ENCODE results near the gene GGT6. TPM values are rescaled to one million over a fixed set of nuclear protein-coding genes. Genes with fewer than 3 reads are reported as not detected.

Gene GGT6
- total RNA-seq, 4 donors from 2014 or later = 64.6 to 187 (median 134) TPM

GRCh38 chr17:4548721-4549531, 11.5 kb downstream of the GGT6 start:
- Histone ChIP-seq H3K36me3 (peaks cover 96% of the 10 kb centered on the region), H3K4me1 (peaks cover 8% of the 10 kb centered on the region), H3K9me3 (no peaks in the 10 kb centered on the region), H3K27me3 (no peaks in the 10 kb centered on the region), H3K27ac (no peak overlapping the region), H3K4me3 (no peak overlapping the region)
- 83% methylated on average over 16 of the region's 24 CpGs for WGBS
- no peak for TF ChIP-seq CTCF (IDR thresholded peaks at IDR 0.05)
- no peak for TF ChIP-seq EP300 (IDR thresholded peaks at IDR 0.05)
- TF ChIP-seq POLR2AphosphoS5 (IDR thresholded peaks at IDR 0.05) = no peak
- TF ChIP-seq POLR2A (IDR thresholded peaks at IDR 0.05) = no peak
- DNase-seq (ENCODE audit: low spot score in 2 of 2) = no peak

GRCh38 chr17:4548061-4548461, 12.3 kb downstream of the GGT6 start:
- TF ChIP-seq CTCF (IDR thresholded peaks at IDR 0.05) (no peak), POLR2A (IDR thresholded peaks at IDR 0.05) (no peak), POLR2AphosphoS5 (IDR thresholded peaks at IDR 0.05) (no peak), EP300 (IDR thresholded peaks at IDR 0.05) (no peak)
- no peak for DNase-seq (ENCODE audit: low spot score in 2 of 2)

GRCh38 chr17:4547118-4547906, 13.1 kb downstream of the GGT6 start:
- Histone ChIP-seq H3K27me3 (no peaks in the 10 kb centered on the region), H3K9me3 (no peaks in the 10 kb centered on the region), H3K36me3 (peaks cover 97% of the 10 kb centered on the region), H3K4me3 (no peak overlapping the region), H3K4me1 (peaks cover 6% of the 10 kb centered on the region), H3K27ac (no peak overlapping the region)
- no peak for DNase-seq (ENCODE audit: low spot score in 2 of 2)
- TF ChIP-seq EP300 (IDR thresholded peaks at IDR 0.05) (no peak), CTCF (IDR thresholded peaks at IDR 0.05) (no peak), POLR2AphosphoS5 (IDR thresholded peaks at IDR 0.05) (no peak), POLR2A (IDR thresholded peaks at IDR 0.05) (no peak)
- 85% methylated on average over 12 of the region's 17 CpGs for WGBS

More at GRCh38 chr17:4548061-4548461, 12.3 kb downstream of the GGT6 start:
- Histone ChIP-seq H3K4me1 (peaks cover 6% of the 10 kb centered on the region), H3K27ac (no peak overlapping the region), H3K27me3 (no peaks in the 10 kb centered on the region), H3K9me3 (no peaks in the 10 kb centered on the region), H3K4me3 (no peak overlapping the region), H3K36me3 (peaks cover 96% of the 10 kb centered on the region)
- 88% methylated on average over 9 of the region's 18 CpGs for WGBS

- Histone ChIP-seq H3K9me3 (no peaks in the 10 kb centered on the region), H3K36me3 (peaks cover 97% of the 10 kb centered on the region), H3K27me3 (no peaks in the 10 kb centered on the region), H3K27ac (no peak overlapping the region), H3K4me3 (no peak overlapping the region), H3K4me1 (peaks cover 22% of the 10 kb centered on the region)
- TF ChIP-seq POLR2A (IDR thresholded peaks at IDR 0.05) = no peak
- WGBS = over 99% methylated on average over 24 of the region's 32 CpGs
- DNase-seq (ENCODE audit: low spot score in 2 of 2) = no peak
These were observed 15.0 kb downstream of the GGT6 start for GRCh38 chr17:4545217-4545951.

GRCh38 chr17:4544951-4545216, 15.5 kb downstream of the GGT6 start:
- no peak for TF ChIP-seq POLR2A (IDR thresholded peaks at IDR 0.05)
- H3K4me3 ChIP-seq = no peak overlapping the region
- 91% methylated on average over 18 of the region's 18 CpGs for WGBS
- peaks cover 22% of the 10 kb centered on the region for H3K4me1 ChIP-seq
- H3K36me3 ChIP-seq = peaks cover 97% of the 10 kb centered on the region
- no peaks in the 10 kb centered on the region for H3K9me3 ChIP-seq
- no peaks in the 10 kb centered on the region for H3K27me3 ChIP-seq
- no peak for DNase-seq (ENCODE audit: low spot score in 2 of 2)
- no peak overlapping the region for H3K27ac ChIP-seq
